Measurements from ENCODE around the gene EXOC6.

- TF ChIP-seq CTCF (IDR thresholded peaks at IDR 0.05; ENCODE audit: low read depth, low read length, poor library complexity, severe bottlenecking) (no peak), EZH2phosphoT487 (IDR thresholded peaks at IDR 0.05; ENCODE audit: borderline replicate concordance, low read length) (no peak)
These were observed 38.5 kb upstream of the EXOC6 start for GRCh38 chr10:92809840-92810239.

All from DOHH2 (cell line).